Naive thymus-derived CD8-positive, alpha-beta T cell (primary cell): ENCODE results near the gene ZBTB14. TPM values are rescaled to one million over a fixed set of nuclear protein-coding genes. Genes with fewer than 3 reads are reported as not detected.

Experiments used
- polyA plus RNA-seq, 3 donors: library from polyadenylated mRNA; unstranded; fragments of 300-500 nt; fragmentation: Illumina TruSeq; gene quantifications; one replicate each; pipeline ENCODE4 v1.2.3, GENCODE V29; 2021
- total RNA-seq, 8 experiments: library from RNA in 2 of 8; stranded (reverse) in 2 of 8; gene quantifications; one replicate each; pipeline ENCODE4 v1.2.3 and lab custom pipeline; 2021 to 2026

The ZBTB14 gene
- total and polyA plus RNA-seq, 5 experiments from 2014 or later: 14.6 to 48.7 (median 19.2) TPM

Other genes with a start within 250 kb of the ZBTB14 start
- gene AKAIN1, start 98.5 kb downstream of the ZBTB14 start, total RNA-seq: not detected
- gene AKAIN1, start 98.5 kb downstream of the ZBTB14 start, polyA plus RNA-seq: not detected
- gene EPB41L3, start 248.3 kb upstream of the ZBTB14 start, total RNA-seq: 1 to 10 TPM; 1.4 to 1.5 TPM
- under 1 TPM; 0.15 to 0.35 (median 0.35) TPM for gene EPB41L3, start 248.3 kb upstream of the ZBTB14 start, polyA plus RNA-seq